Lung (tissue), 12 donors: ENCODE data around the gene LCLAT1. TPM values are rescaled to one million over a fixed set of nuclear protein-coding genes. Genes with fewer than 3 reads are reported as not detected.

Experiments
- ATAC-seq: fragments of 200-7000 bp; cut with Tn5 transposase; one replicate; pipeline ENCODE4 v1.9.1; 2020; ENCODE audit warnings: moderate number of reproducible peaks; ENCODE audit not compliant: insufficient read depth, low FRiP score
- DNase-seq, 3 donors: peaks; one replicate each; pipeline ENCODE4 v3.0.0-alpha.2; 2013 to 2017
- H3K27ac ChIP-seq, 2 donors: one replicate each; pipeline ENCODE4 v1.5.1; 2013; ENCODE audit warnings: mild to moderate bottlenecking in 2 of 2, moderate library complexity in 2 of 2, control low read depth in 1 of 2, inconsistent platforms in 1 of 2, low read depth in 1 of 2, low read length in 1 of 2
- H3K27me3 ChIP-seq, 3 donors: one replicate each; pipeline ENCODE4 v1.5.1; 2013; ENCODE audit warnings: low read length in 2 of 3; ENCODE audit not compliant: control insufficient read depth in 3 of 3, insufficient read depth in 3 of 3
- H3K36me3 ChIP-seq, 4 donors: one replicate each; pipeline ENCODE4 v1.5.1; 2013; ENCODE audit warnings: low read length in 4 of 4, mild to moderate bottlenecking in 1 of 4, moderate library complexity in 1 of 4; ENCODE audit not compliant: control insufficient read depth in 4 of 4, insufficient read depth in 4 of 4
- H3K4me1 ChIP-seq, 5 donors: one replicate each; pipeline ENCODE4 v1.5.1; 2013; ENCODE audit warnings: low read length in 5 of 5, mild to moderate bottlenecking in 2 of 5, moderate library complexity in 1 of 5; ENCODE audit not compliant: control insufficient read depth in 5 of 5, insufficient read depth in 5 of 5
- H3K4me3 ChIP-seq: one replicate; pipeline ENCODE4 v1.5.1; 2013; ENCODE audit warnings: mild to moderate bottlenecking, control low read depth, moderate library complexity
- H3K9ac ChIP-seq, 2 donors: one replicate each; pipeline ENCODE4 v1.5.1; 2013; ENCODE audit warnings: low read length in 2 of 2, control low read depth in 1 of 2; ENCODE audit not compliant: insufficient read depth in 1 of 2
- H3K9me3 ChIP-seq, 4 donors: one replicate each; pipeline ENCODE4 v1.5.1; 2013; ENCODE audit warnings: low read length in 3 of 4, mild to moderate bottlenecking in 1 of 4, moderate library complexity in 1 of 4; ENCODE audit not compliant: control insufficient read depth in 4 of 4, insufficient read depth in 3 of 4
- CTCF ChIP-seq: IDR thresholded peaks from 2 replicates; pipeline ENCODE4 v1.5.1; 2012; ENCODE audit warnings: mild to moderate bottlenecking; ENCODE audit errors: control extremely low read depth, extremely low read depth
- WGBS, 2 donors: extraction: QIAGEN DNeasy Blood & Tissue Kit; methylation state at CpG; one replicate each; pipeline ENCODE4 v1.1.7; 2013; 5-methylcytosine and 5-hydroxymethylcytosine counted together
- polyA plus RNA-seq, 2 donors: library from polyadenylated mRNA; stranded (reverse); fragments of 200-250 nt; gene quantifications; one replicate each; pipeline ENCODE4 v1.2.1, GENCODE V29; 2013
- total RNA-seq, 2 donors: library from RNA; depleted of rRNA in 1 of 2; stranded (reverse); fragments of >200 nt in 1 of 2; gene quantifications; one replicate each; pipeline ENCODE4 v1.2.1, GENCODE V29; 2014 to 2021
- donor health status: control.
- donor health status: control.
- donor health status: Bipolar disorder and iron deficiency.
- donor health status: healthy.
- donor health status: DM: yes; HTN: yes; CAD: no.

Gene LCLAT1
- total and polyA plus RNA-seq, 4 donors: 2.4 to 24.2 (median 10.8) TPM

- Histone ChIP-seq H3K9me3 (peaks cover 0 to 3% (median 0%) of the 10 kb centered on the region in 4 donors), H3K4me1 (peaks cover 0 to 32% (median 3%) of the 10 kb centered on the region in 5 donors), H3K27me3 (no peaks in the 10 kb centered on the region), H3K36me3 (peaks cover 0 to 3% (median 0%) of the 10 kb centered on the region in 4 donors), H3K9ac (no peak overlapping the region), H3K27ac (peak overlapping the region in 1 of 2 donors; percentile 53), H3K4me3 (no peak overlapping the region)
- 79 to 81% methylated on average over 5 of the region's 5 CpGs for WGBS, 2 donors
- DNase-seq: no peak
- ATAC-seq: no peak
- no peak for TF ChIP-seq CTCF
Observed at GRCh38 chr2:30453498-30453897, 6.5 kb downstream of the LCLAT1 start.

- H3K27me3 ChIP-seq: no peaks in the 10 kb centered on the region
- H3K4me1 ChIP-seq: peaks cover 0 to 41% (median 2%) of the 10 kb centered on the region in 5 donors
- no peak overlapping the region for H3K4me3 ChIP-seq
- no peak for TF ChIP-seq CTCF
- H3K27ac ChIP-seq: no peak overlapping the region
- peaks cover 0 to 3% (median 0%) of the 10 kb centered on the region in 4 donors for H3K9me3 ChIP-seq
- DNase-seq (no peak), ATAC-seq (no peak)
- H3K9ac ChIP-seq: no peak overlapping the region
- peaks cover 0 to 3% (median 0%) of the 10 kb centered on the region in 4 donors for H3K36me3 ChIP-seq
- WGBS, 2 donors: 73 to 82% methylated on average over 6 of the region's 6 CpGs
Observed at GRCh38 chr2:30454571-30454970, 7.5 kb downstream of the LCLAT1 start.

GRCh38 chr2:30455114-30455738 is 8.2 kb downstream of the LCLAT1 start:
- Histone ChIP-seq H3K9ac (no peak overlapping the region), H3K4me1 (peaks cover 0 to 41% (median 2%) of the 10 kb centered on the region in 5 donors), H3K9me3 (peaks cover 0 to 3% (median 0%) of the 10 kb centered on the region in 4 donors), H3K4me3 (no peak overlapping the region), H3K27ac (peak overlapping the region in 1 of 2 donors; percentile 56), H3K36me3 (peaks cover 0 to 3% (median 0%) of the 10 kb centered on the region in 4 donors), H3K27me3 (no peaks in the 10 kb centered on the region)
- no peak for TF ChIP-seq CTCF
- ATAC-seq (no peak), DNase-seq (no peak)
- 65 to 78% methylated on average over 7 of the region's 7 CpGs for WGBS, 2 donors

- peaks cover 0 to 3% (median 0%) of the 10 kb centered on the region in 4 donors for H3K9me3 ChIP-seq
- H3K4me1 ChIP-seq: peaks cover 0 to 41% (median 3%) of the 10 kb centered on the region in 5 donors
- H3K4me3 ChIP-seq: no peak overlapping the region
- WGBS, 2 donors: 87 to 99% methylated on average over 2 of the region's 2 CpGs
- no peak overlapping the region for H3K9ac ChIP-seq
- DNase-seq (no peak), ATAC-seq (no peak)
- no peak overlapping the region for H3K27ac ChIP-seq
- no peak for TF ChIP-seq CTCF
- H3K27me3 ChIP-seq: no peaks in the 10 kb centered on the region
- H3K36me3 ChIP-seq: peaks cover 0 to 2% (median under 1%) of the 10 kb centered on the region in 4 donors
Observed at GRCh38 chr2:30456106-30456505, 9.1 kb downstream of the LCLAT1 start.
